IMR-90 (cell line): ENCODE data around the gene ITIH5.

Experiments used
- BHLHE40 ChIP-seq: fragments of 150-350 bp; IDR thresholded peaks from 2 replicates; pipeline ENCODE4 v1.6.1; 2016; ENCODE audit warnings: mild to moderate bottlenecking, low read depth, low read length
- CTCF ChIP-seq: conservative IDR thresholded peaks from 2 replicates; pipeline ENCODE4 v1.5.1; 2012; ENCODE audit warnings: mild to moderate bottlenecking, low read depth, low read length, improper control_type of control experiment
- FOS ChIP-seq: fragments of 150-350 bp; IDR thresholded peaks from 2 replicates; pipeline ENCODE4 v1.6.1; 2016; ENCODE audit warnings: low read depth, low read length
- MAFK ChIP-seq: IDR thresholded peaks from 2 replicates; pipeline ENCODE4 v1.6.1; 2012; ENCODE audit warnings: low read depth, low read length, improper control_type of control experiment
- POLR2A ChIP-seq: IDR thresholded peaks from 2 replicates; pipeline ENCODE4 v1.6.1; 2012; ENCODE audit warnings: mild to moderate bottlenecking, low read depth, low read length
- RAD21 ChIP-seq: IDR thresholded peaks from 2 replicates; pipeline ENCODE4 v1.6.1; 2012; ENCODE audit warnings: low read length, improper control_type of control experiment
- SMC3 ChIP-seq: fragments of 150-350 bp; IDR thresholded peaks from 2 replicates; pipeline ENCODE4 v1.6.1; 2016; ENCODE audit warnings: low read depth, mild to moderate bottlenecking, antibody characterized with exemption, low read length, moderate library complexity
- TF ChIP-seq, protein P1 (sequence below): fragments of 150-350 bp; IDR thresholded peaks from 2 replicates; pipeline ENCODE4 v1.6.1; 2017; ENCODE audit warnings: mild to moderate bottlenecking, antibody characterized with exemption, low read length, low read depth

GRCh38 chr10:7701158-7701742 is 34.5 kb upstream of the ITIH5 start:
- TF ChIP-seq CTCF = no peak
- no peak for TF ChIP-seq MAFK
- no peak for TF ChIP-seq POLR2A
- TF ChIP-seq SMC3 = no peak
- no peak for TF ChIP-seq RAD21
- no peak for TF ChIP-seq BHLHE40
- TF ChIP-seq FOS = no peak
- TF ChIP-seq, protein P1, sequence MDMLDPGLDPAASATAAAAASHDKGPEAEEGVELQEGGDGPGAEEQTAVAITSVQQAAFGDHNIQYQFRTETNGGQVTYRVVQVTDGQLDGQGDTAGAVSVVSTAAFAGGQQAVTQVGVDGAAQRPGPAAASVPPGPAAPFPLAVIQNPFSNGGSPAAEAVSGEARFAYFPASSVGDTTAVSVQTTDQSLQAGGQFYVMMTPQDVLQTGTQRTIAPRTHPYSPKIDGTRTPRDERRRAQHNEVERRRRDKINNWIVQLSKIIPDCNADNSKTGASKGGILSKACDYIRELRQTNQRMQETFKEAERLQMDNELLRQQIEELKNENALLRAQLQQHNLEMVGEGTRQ = no peak
